Liver (tissue), 5 donors: ENCODE results near the gene ADH1C. TPM values are rescaled to one million over a fixed set of nuclear protein-coding genes. Genes with fewer than 3 reads are reported as not detected.

Source experiments
- GABPA ChIP-seq, 2 donors: IDR thresholded peaks in 1 of 2; conservative IDR thresholded peaks in 1 of 2; 2 replicates each; pipeline ENCODE4 v1.6.1; 2016; ENCODE audit warnings: antibody characterized with exemption in 2 of 2, mild to moderate bottlenecking in 1 of 2, moderate library complexity in 1 of 2
- HNF4A ChIP-seq, 2 donors: conservative IDR thresholded peaks; 2 replicates each; pipeline ENCODE4 v1.6.1; 2016; ENCODE audit warnings: antibody characterized with exemption in 2 of 2, mild to moderate bottlenecking in 2 of 2
- NR2F2 ChIP-seq: IDR thresholded peaks from 2 replicates; pipeline ENCODE4 v1.6.1; 2016; ENCODE audit warnings: antibody characterized with exemption
- RAD21 ChIP-seq, 2 donors: IDR thresholded peaks; 2 replicates each; pipeline ENCODE4 v1.6.1; 2016; ENCODE audit warnings: antibody characterized with exemption in 2 of 2, mild to moderate bottlenecking in 2 of 2
- TAF1 ChIP-seq: conservative IDR thresholded peaks from 2 replicates; pipeline ENCODE4 v1.6.1; 2016; ENCODE audit warnings: antibody characterized with exemption, mild to moderate bottlenecking
- polyA plus RNA-seq, 2 donors: library from polyadenylated mRNA; stranded (reverse) in 1 of 2; unstranded in 1 of 2; fragments of 200-250 nt in 1 of 2; fragments of >200 nt in 1 of 2; fragmentation: Nextera tagmentation in 1 of 2; extraction: Ambion mirVana in 1 of 2; gene quantifications; one replicate each; pipeline versions ENCODE4 v1.2.1 to v1.2.3, GENCODE V29; 2013 to 2015
- total RNA-seq, 2 donors: library from RNA; depleted of rRNA; stranded (reverse); fragments of >200 nt; gene quantifications; one replicate each; pipeline ENCODE4 v1.2.3, GENCODE V29; 2014
- donor health status: healthy.
- donor health status: healthy.
- donor health status: healthy.

Gene ADH1C
- total and polyA plus RNA-seq, 4 donors, result 0.84 to 374 (median 81.3) TPM

GRCh38 chr4:99290848-99291786, 61.4 kb downstream of the ADH1C start, which contains the start of gene ADH1A (continued):
- TF ChIP-seq GABPA (IDR thresholded peaks at IDR 0.05 in 1 of 2, conservative IDR thresholded peaks at IDR 0.05 in 1 of 2) (no peak), NR2F2 (no peak), HNF4A (conservative IDR thresholded peaks at IDR 0.05) (peak in 1 of 2 donors; percentile 48), TAF1 (peak; percentile 93), RAD21 (IDR thresholded peaks at IDR 0.05) (peak; percentile 18 to 32)

Other genes with a start within 250 kb of the ADH1C start
- 100 to 1,000 TPM in 1 of 2 donors, 10 to 100 TPM in 1; 31.1 to 363 TPM for gene ADH4, start 208.4 kb downstream of the ADH1C start, total RNA-seq
- 100 to 1,000 TPM in 1 of 2 donors, 10 to 100 TPM in 1; 71.4 to 221 TPM for gene ADH4, start 208.4 kb downstream of the ADH1C start, polyA plus RNA-seq
- gene ADH6, start 133.5 kb downstream of the ADH1C start, total RNA-seq, result 100 to 1,000 TPM; 115 to 163 TPM
- 10 to 100 TPM; 36.7 to 98.2 TPM for gene ADH6, start 133.5 kb downstream of the ADH1C start, polyA plus RNA-seq
- 100 to 1,000 TPM; 202 to 493 TPM for gene ADH1A, start 61.8 kb downstream of the ADH1C start, total RNA-seq
- 100 to 1,000 TPM; 123 to 554 TPM for gene ADH1A, start 61.8 kb downstream of the ADH1C start, polyA plus RNA-seq
- gene ADH1B, start 31.3 kb downstream of the ADH1C start, total RNA-seq, result 1,000 to 10,000 TPM in 1 of 2 donors, 10 to 100 TPM in 1; 38.3 to 1,460 TPM
- gene ADH1B, start 31.3 kb downstream of the ADH1C start, polyA plus RNA-seq, result 1,000 to 10,000 TPM in 1 of 2 donors, 100 to 1,000 TPM in 1; 658 to 1,163 TPM
- gene ADH7, start 82.6 kb upstream of the ADH1C start, total RNA-seq, result under 1 TPM in 1 of 2 donors, not detected in 1; under 0.01 TPM
- gene ADH7, start 82.6 kb upstream of the ADH1C start, polyA plus RNA-seq, result not detected
- gene C4orf17, start 158.3 kb upstream of the ADH1C start, total RNA-seq, result not detected
- not detected for gene C4orf17, start 158.3 kb upstream of the ADH1C start, polyA plus RNA-seq
- 1 to 10 TPM; 3.8 to 6.8 TPM for gene TRMT10A, start 211.3 kb upstream of the ADH1C start, total RNA-seq
- 1 to 10 TPM; 2.8 to 3.1 TPM for gene TRMT10A, start 211.3 kb upstream of the ADH1C start, polyA plus RNA-seq
- 100 to 1,000 TPM in 1 of 2 donors, 10 to 100 TPM in 1; 96.7 to 193 TPM for gene MTTP, start 222.1 kb upstream of the ADH1C start, total RNA-seq
- gene MTTP, start 222.1 kb upstream of the ADH1C start, polyA plus RNA-seq, result 10 to 100 TPM; 58.4 to 71.0 TPM